ENCODE measurements around the gene KDM5A.

GRCh38 chr12:414859-415258 is 25.7 kb upstream of the KDM5A start:
- TF ChIP-seq CTCF (conservative IDR thresholded peaks at IDR 0.05; ENCODE audit: low read depth in 2 of 2) (no peak), ZNF331 (CRISPR knock-in tag; IDR thresholded peaks at IDR 0.05; ENCODE audit: low read depth) (no peak), REST (IDR thresholded peaks at IDR 0.05; ENCODE audit: unreplicated experiment) (no peak), POLR2AphosphoS5 (IDR thresholded peaks at IDR 0.05; ENCODE audit: low read depth) (no peak), EZH2 (IDR thresholded peaks at IDR 0.05; ENCODE audit: low read depth, unreplicated experiment) (no peak), NANOG (IDR thresholded peaks at IDR 0.05; ENCODE audit: borderline replicate concordance) (no peak), ETS1 (IDR thresholded peaks at IDR 0.05) (no peak), EZH2phosphoT487 (IDR thresholded peaks at IDR 0.05; ENCODE audit: unreplicated experiment) (peak; percentile 64), STAT1 (IDR thresholded peaks at IDR 0.05; ENCODE audit: unreplicated experiment) (no peak), CREB1 (CRISPR knock-in tag; IDR thresholded peaks at IDR 0.05; ENCODE audit: low read depth) (no peak)
